ENCODE results near the gene TENT4A.

GRCh38 chr5:6703806-6704205 lies 9.4 kb upstream of the TENT4A start:
- TF ChIP-seq, protein P1, sequence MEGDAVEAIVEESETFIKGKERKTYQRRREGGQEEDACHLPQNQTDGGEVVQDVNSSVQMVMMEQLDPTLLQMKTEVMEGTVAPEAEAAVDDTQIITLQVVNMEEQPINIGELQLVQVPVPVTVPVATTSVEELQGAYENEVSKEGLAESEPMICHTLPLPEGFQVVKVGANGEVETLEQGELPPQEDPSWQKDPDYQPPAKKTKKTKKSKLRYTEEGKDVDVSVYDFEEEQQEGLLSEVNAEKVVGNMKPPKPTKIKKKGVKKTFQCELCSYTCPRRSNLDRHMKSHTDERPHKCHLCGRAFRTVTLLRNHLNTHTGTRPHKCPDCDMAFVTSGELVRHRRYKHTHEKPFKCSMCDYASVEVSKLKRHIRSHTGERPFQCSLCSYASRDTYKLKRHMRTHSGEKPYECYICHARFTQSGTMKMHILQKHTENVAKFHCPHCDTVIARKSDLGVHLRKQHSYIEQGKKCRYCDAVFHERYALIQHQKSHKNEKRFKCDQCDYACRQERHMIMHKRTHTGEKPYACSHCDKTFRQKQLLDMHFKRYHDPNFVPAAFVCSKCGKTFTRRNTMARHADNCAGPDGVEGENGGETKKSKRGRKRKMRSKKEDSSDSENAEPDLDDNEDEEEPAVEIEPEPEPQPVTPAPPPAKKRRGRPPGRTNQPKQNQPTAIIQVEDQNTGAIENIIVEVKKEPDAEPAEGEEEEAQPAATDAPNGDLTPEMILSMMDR (IDR thresholded peaks at IDR 0.05): no peak
- no peak for TF ChIP-seq POLR2AphosphoS5 (IDR thresholded peaks at IDR 0.05)
- no peak for TF ChIP-seq POLR2A (IDR thresholded peaks at IDR 0.05)

Measured in stomach (tissue), 4 donors.